OCI-LY1 (cell line): ENCODE measurements around the gene PLG.

Source experiments
- H2AFZ ChIP-seq: fragments of 200-600 bp; sonication (generic), shearing (Covaris generic); 2 replicates; pipeline ENCODE4 v1.6.0; 2014; ENCODE audit warnings: antibody characterized with exemption, mild to moderate bottlenecking, low read length
- H3F3A ChIP-seq: fragments of 200-600 bp; sonication (generic), shearing (Covaris generic); 2 replicates; pipeline ENCODE4 v1.6.0; 2014; ENCODE audit warnings: mild to moderate bottlenecking, antibody characterized with exemption, low read length, moderate library complexity; ENCODE audit not compliant: insufficient read depth
- H3K27ac ChIP-seq: fragments of 200-600 bp; sonication (generic); 2 replicates; pipeline ENCODE4 v1.5.1; 2014; ENCODE audit warnings: low read length, mixed run types, mild to moderate bottlenecking, low read depth; ENCODE audit not compliant: poor library complexity, severe bottlenecking
- H3K27me3 ChIP-seq: fragments of 200-600 bp; sonication (generic); 2 replicates; pipeline ENCODE4 v1.6.0; 2014; ENCODE audit warnings: antibody characterized with exemption, mild to moderate bottlenecking, low read length, moderate library complexity; ENCODE audit not compliant: insufficient read depth
- H3K36me3 ChIP-seq: fragments of 200-600 bp; sonication (generic); 2 replicates; pipeline ENCODE4 v1.6.1; 2014; ENCODE audit warnings: mild to moderate bottlenecking, antibody characterized with exemption, low read length, moderate library complexity, mixed read lengths; ENCODE audit not compliant: insufficient read depth
- H3K4me1 ChIP-seq: fragments of 200-600 bp; sonication (generic); 2 replicates; pipeline ENCODE4 v1.5.1; 2014; ENCODE audit warnings: mild to moderate bottlenecking, low read length, moderate library complexity; ENCODE audit not compliant: insufficient read depth, severe bottlenecking
- H3K4me2 ChIP-seq: fragments of 200-600 bp; sonication (generic), shearing (Covaris generic); 2 replicates; pipeline ENCODE4 v1.6.1; 2014; ENCODE audit warnings: low read length
- H3K4me3 ChIP-seq: fragments of 200-600 bp; sonication (generic); 2 replicates; pipeline ENCODE4 v1.5.1; 2014; ENCODE audit warnings: low read length, low read depth, mild to moderate bottlenecking, mixed read lengths; ENCODE audit not compliant: poor library complexity, severe bottlenecking
- H3K79me2 ChIP-seq: fragments of 200-600 bp; shearing (Covaris generic); 2 replicates; pipeline ENCODE4 v1.6.1; 2016; ENCODE audit warnings: mixed run types, low read length, mixed read lengths; ENCODE audit not compliant: insufficient read depth
- H3K9ac ChIP-seq: fragments of 200-600 bp; sonication (generic), shearing (Covaris generic); 2 replicates; pipeline ENCODE4 v1.6.1; 2014; ENCODE audit warnings: mild to moderate bottlenecking, low read length, mixed read lengths
- H3K9me2 ChIP-seq: fragments of 200-600 bp; sonication (generic), shearing (Covaris generic); 2 replicates; pipeline ENCODE4 v1.6.1; 2014; ENCODE audit warnings: low read depth, mild to moderate bottlenecking, low read length, mixed read lengths
- H3K9me3 ChIP-seq: fragments of 200-600 bp; shearing (Covaris generic); 2 replicates; pipeline ENCODE4 v1.6.1; 2014; ENCODE audit warnings: low read length, mixed read lengths
- H4K20me1 ChIP-seq: fragments of 200-600 bp; sonication (generic), shearing (Covaris generic); 2 replicates; pipeline ENCODE4 v1.6.0; 2016; ENCODE audit warnings: mild to moderate bottlenecking, low read length; ENCODE audit not compliant: insufficient read depth
- EZH2 ChIP-seq: fragments of 200-600 bp; sonication (generic), shearing (Covaris generic); IDR thresholded peaks from 2 replicates; pipeline ENCODE4 v1.8.0; 2017; ENCODE audit warnings: borderline replicate concordance, mixed run types, mild to moderate bottlenecking, antibody characterized with exemption, low read length, moderate library complexity, mixed read lengths
- TF ChIP-seq, protein P1 (sequence below): fragments of 200-600 bp; sonication (generic), shearing (Covaris generic); IDR thresholded peaks from 2 replicates; pipeline ENCODE4 v1.5.1; 2017; ENCODE audit warnings: mild to moderate bottlenecking, antibody characterized with exemption, low read length, moderate library complexity, mixed read lengths

PLG gene

DNA sequence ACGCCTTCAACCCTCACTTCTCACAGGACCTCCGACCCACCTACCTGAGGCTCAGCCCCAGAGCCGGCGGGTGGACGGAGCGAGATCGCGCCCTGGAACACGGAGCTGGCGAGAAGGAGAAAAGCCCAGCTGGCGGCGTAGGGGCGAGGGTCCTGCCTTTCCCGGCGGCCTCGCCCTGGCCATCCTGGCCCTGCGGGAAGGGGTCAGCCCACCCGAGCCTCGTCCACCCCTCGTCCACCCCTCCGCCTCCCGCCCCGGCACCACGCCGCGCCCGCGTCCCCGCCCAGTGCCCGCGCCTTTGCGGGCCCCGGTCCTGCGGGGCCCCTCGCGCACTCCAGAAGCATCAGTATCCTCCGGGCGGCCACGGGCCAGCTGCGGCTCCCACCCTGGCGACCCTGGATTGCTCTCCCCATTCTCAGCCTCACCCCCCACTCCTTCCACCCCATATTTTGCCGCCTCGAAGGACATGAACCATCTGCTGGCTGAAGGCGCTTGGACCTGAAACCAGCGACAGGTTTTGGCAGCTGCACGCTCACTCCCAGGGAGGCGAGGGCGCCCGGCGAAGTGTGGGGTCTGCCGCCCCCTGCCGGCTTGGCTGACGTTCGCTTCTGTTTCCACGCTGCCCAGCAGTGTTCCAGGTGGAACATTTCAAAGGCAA is 65.1 kb downstream of the PLG start:
- H3K9ac ChIP-seq, result no peak overlapping the region
- H3F3A ChIP-seq, result no peaks in the 10 kb centered on the region
- no peaks in the 10 kb centered on the region for H3K27me3 ChIP-seq
- no peaks in the 10 kb centered on the region for H3K9me2 ChIP-seq
- no peaks in the 10 kb centered on the region for H3K9me3 ChIP-seq
- H3K27ac ChIP-seq, result no peak overlapping the region
- no peaks in the 10 kb centered on the region for H3K36me3 ChIP-seq
- no peak overlapping the region for H3K4me3 ChIP-seq
- no peak overlapping the region for H3K4me2 ChIP-seq
- no peaks in the 10 kb centered on the region for H3K79me2 ChIP-seq
- TF ChIP-seq EZH2, result no peak
- TF ChIP-seq, protein P1, sequence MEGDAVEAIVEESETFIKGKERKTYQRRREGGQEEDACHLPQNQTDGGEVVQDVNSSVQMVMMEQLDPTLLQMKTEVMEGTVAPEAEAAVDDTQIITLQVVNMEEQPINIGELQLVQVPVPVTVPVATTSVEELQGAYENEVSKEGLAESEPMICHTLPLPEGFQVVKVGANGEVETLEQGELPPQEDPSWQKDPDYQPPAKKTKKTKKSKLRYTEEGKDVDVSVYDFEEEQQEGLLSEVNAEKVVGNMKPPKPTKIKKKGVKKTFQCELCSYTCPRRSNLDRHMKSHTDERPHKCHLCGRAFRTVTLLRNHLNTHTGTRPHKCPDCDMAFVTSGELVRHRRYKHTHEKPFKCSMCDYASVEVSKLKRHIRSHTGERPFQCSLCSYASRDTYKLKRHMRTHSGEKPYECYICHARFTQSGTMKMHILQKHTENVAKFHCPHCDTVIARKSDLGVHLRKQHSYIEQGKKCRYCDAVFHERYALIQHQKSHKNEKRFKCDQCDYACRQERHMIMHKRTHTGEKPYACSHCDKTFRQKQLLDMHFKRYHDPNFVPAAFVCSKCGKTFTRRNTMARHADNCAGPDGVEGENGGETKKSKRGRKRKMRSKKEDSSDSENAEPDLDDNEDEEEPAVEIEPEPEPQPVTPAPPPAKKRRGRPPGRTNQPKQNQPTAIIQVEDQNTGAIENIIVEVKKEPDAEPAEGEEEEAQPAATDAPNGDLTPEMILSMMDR, result peak; percentile 79
- no peaks in the 10 kb centered on the region for H4K20me1 ChIP-seq
- no peaks in the 10 kb centered on the region for H3K4me1 ChIP-seq
- H2AFZ ChIP-seq, result no peak overlapping the region

DNA sequence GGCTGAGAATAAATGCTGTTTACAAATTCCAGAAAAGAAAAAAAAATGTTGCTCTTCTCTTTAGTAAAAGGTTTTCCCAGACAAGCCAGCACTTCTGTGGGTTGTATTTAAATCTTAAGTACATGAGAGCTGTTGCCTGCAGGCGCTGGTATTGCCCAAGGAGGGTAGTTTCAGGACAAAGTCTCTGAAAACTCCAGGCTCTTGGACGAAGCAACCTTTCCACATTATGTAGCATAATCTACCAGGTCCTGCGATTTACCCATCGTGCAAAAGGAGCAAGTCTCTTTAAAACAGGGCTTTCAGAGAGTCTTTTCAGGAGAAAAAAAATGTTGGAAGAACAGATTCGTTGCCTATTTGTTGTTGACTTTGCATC is 65.6 kb downstream of the PLG start:
- no peak for TF ChIP-seq EZH2
- TF ChIP-seq, protein P1, result no peak

DNA sequence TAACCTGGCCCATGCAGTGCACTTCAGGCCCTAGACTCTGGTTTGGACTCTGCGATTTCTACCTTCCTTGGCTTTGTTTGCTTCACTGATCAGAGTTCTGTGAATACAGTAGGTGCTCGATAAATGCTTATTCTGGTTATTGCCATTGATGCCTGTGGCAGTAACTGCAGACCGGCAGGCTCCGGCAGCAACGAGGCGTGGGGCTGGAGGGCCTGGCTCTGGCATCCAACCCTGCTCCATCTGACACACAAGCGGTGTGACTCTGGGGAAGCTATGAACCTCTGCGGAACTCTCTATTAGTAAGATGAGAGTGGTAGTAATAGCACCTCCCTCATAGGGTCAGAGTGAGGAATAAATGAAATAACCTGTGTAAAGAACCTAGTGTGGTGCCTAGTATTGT is 66.1 kb downstream of the PLG start:
- TF ChIP-seq EZH2, result no peak
- TF ChIP-seq, protein P1, result no peak
- no peaks in the 10 kb centered on the region for H4K20me1 ChIP-seq
- H3K4me3 ChIP-seq, result no peak overlapping the region
- H3K79me2 ChIP-seq, result no peaks in the 10 kb centered on the region
- no peaks in the 10 kb centered on the region for H3K4me1 ChIP-seq
- H3K27me3 ChIP-seq, result no peaks in the 10 kb centered on the region
- H3K36me3 ChIP-seq, result no peaks in the 10 kb centered on the region
- no peak overlapping the region for H3K9ac ChIP-seq
- H3K4me2 ChIP-seq, result no peak overlapping the region
- H3K27ac ChIP-seq, result no peak overlapping the region
- H3F3A ChIP-seq, result no peaks in the 10 kb centered on the region
- no peak overlapping the region for H2AFZ ChIP-seq
- H3K9me3 ChIP-seq, result no peaks in the 10 kb centered on the region
- H3K9me2 ChIP-seq, result no peaks in the 10 kb centered on the region

More for the DNA sequence above, 65.6 kb downstream of the PLG start:
- Histone ChIP-seq H3K4me2 (no peak overlapping the region), H3K9ac (no peak overlapping the region), H3K9me3 (no peaks in the 10 kb centered on the region), H3F3A (no peaks in the 10 kb centered on the region), H3K79me2 (no peaks in the 10 kb centered on the region), H3K4me3 (no peak overlapping the region), H3K27ac (no peak overlapping the region), H3K9me2 (no peaks in the 10 kb centered on the region), H3K36me3 (no peaks in the 10 kb centered on the region), H3K4me1 (no peaks in the 10 kb centered on the region), H2AFZ (no peak overlapping the region), H3K27me3 (no peaks in the 10 kb centered on the region), H4K20me1 (no peaks in the 10 kb centered on the region)
